Hippocampal formation (tissue), 2 donors: Measurements from ENCODE around the gene BTK.

ENCODE experiments used
- DNase-seq, 2 donors: peaks; one replicate each; lab custom pipeline; 2025; lab: John Stamatoyannopoulos, UW

The BTK gene

DNA sequence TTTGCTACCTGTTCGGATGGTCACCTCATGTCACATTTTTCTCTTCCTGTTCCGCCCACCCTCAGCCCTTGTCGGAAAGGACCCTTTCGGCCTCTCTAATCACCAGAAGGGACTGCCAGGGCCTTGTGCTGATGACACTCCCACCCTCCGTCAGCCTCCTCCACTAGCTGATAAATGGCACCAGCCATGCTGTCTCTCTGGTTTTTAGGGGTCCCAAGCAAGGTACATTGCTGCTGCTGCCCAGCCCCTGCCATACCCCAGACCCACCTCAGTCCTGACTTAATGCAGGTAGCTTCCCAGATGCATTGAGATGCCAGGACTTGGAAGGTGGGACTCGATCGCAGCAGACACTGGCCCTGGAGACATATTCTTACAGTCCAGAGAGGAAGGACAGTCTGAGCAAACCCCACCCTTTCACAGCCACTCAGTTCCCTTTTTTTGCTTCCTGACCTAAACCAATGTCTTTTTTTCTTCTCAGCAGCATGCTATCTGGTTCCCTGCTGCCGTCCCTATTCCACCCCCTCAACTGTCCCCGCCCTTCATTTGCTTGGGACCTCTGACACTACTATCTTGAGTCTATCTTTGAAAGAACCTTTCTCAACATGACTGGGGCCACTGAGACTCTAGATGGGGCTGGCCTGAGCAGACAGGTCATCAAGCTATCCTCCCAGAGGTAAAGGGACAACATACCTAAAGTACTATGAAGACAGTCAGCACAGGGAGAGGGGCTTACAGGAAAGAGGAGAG is at the start of gene BTK:
BTK (minus strand) TSS at position 397 of the 747 bp plus-strand sequence. CDS start 10,907 bp downstream, outside the sequence.
- no peak for DNase-seq

DNA sequence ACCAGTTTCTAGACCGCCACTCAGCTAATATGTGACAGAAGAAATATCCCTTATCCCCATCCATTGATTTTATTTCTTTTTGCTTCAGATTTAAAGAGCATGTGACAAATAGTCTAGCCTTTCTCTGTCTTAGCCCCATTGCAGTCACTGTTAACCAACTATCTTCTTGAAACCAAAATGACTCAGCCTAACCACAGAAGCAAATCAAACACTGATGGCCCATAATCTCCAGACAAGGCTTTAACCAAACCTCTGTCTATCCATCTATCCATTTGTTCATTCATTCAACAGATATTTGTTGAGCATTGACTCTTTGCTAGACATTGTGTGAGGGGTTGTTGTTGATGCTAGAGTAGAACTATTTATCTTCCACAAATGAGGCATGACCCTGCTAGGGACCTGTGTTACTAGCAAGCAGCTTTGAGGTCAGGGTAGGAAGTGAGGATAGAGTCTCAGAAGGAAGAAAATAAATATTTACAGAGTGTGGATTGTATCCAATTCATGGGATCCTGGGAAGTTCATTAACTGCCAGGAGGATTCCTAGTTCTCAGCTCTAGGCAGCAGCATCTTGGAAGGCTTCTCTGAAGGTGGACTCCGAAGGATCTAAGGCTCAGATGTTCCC is 44.6 kb upstream of the BTK start:
- no peak for DNase-seq

DNA sequence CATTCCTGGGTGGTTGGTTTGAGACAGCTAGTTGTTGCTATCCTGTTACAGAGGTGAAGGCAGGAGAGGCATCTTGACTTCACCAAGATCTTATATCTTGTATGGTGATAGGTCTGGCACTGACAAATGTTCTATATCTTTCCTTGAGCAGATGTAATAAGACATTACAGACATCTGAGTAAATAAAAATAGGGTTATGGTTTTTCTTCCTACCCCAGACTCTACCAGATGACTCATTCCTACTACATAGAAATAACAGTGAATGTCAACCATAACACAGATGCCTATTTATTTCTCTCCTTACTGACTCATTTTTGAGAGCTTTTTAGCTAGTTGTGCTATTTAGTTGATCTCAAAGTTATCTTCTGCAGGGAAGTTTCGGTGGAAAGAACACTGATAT is 43.9 kb upstream of the BTK start:
- DNase-seq = no peak

DNA sequence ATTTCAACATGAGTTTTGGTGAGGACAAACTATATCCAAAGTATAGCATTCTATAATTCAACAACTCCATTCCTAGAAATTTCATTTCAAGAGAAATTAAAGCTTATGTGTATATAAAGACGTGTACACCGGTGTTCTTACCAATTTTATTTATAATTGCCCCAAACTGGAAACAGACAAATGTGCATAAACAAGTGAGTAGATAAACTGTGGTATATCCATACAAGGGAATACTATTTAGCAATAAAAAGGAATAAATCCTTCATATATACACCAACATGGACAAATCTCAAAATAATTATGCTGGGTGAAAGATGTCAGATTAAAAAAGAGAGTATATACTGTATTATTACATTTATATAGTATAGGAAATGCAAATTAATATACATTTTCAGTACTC is 42.0 kb upstream of the BTK start:
- no peak for DNase-seq

DNA sequence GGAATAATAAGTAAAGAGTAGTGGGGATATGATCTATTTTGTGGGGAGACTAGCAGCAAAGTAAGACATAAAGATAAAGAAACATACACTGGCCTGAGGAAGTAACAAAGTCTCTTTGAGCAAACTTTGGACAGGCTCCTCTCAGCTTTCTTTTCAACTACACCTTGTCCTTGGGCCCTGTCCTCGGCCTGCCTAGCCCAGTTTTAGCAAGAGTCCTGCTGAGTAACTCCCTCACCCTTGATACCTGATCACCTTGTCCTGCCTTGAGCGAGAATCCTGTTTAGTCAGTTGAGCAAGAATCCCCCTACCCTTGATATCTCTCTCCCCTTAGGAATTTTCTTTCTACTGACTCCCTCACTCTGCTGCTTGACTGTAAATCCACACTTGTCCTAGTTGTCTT is 33.5 kb upstream of the BTK start:
- DNase-seq = no peak

DNA sequence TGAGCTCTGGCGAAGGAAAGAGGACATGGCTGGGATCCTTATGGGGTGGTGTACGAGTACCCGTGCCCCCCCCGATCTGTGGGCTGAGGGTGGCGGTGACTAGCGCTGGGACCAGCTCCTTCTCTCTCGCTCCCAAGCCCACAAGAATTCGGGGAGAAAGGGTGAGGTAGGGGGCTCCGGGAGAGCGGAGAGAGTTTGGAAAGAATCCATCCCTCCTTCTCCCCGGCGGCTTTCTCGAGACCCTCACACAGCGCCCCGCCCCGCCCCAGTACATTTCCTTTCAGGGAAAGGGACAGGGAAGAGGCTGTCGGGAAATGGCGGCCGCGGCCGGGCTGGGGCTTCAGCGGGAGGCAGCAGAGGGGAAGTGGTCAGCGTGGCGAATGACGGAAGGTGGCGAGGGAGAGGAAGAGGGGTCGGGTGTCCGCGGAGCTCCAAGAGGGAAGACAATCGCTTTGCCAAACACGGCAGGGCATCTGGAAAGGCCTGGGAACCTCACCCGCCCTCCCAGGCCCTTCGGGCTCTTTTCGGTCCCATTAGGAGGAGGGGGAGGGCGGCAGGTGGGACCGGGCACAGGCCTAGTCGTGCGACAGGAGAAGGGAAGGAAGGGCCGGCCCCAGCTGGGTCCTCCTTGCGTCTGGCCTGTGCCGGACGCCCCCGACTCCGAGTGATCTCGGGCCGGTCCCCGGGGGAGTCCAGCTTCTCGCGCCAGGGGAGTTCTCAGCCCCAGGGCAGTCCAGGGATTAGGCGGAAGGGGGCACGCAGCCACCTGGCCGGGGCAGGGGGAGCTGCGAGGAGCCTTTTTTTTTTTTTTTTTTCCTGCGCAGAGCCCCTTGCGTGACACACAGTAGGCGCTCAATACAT is 32.2 kb upstream of the BTK start:
- DNase-seq = peak; percentile 11 to 60

DNA sequence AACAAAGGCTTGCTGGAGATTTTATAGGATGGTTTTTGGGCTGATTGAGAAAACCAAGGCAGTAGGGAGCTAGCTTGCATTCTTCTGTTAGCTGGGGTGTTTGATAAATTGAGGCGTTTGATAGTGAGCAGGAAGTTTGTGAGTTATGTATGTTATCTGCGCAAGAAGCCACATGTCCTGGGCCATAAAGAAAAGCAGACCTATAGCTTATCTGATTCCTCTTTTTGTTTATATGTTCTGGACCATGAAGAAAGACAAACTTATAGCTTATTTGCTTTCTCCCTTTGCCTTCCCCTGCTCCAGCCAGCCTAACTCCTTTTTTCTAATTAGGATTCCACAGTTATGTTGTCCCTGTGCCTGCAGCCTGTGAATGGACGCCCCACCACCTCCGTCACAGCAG is 31.2 kb upstream of the BTK start:
- DNase-seq = no peak

DNA sequence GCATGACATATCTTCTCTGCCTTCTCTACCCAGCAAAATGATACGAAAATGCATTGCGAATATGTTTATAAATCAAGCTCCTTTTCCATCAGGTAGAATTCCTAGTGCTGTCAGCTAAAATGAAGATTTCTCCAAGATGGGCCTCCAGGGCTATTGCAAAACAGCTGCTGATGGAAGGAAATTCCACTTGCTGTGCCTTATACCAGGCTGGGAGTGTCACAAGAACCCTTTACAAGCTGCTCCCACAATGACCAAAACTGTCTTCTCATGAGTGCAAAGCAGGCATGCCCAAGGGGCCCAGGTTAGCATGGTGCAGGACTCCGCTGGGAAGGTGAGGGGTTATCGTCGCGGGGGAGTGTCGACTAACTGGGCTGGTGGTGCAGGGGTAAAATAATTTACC is 30.7 kb upstream of the BTK start:
- DNase-seq = no peak

DNA sequence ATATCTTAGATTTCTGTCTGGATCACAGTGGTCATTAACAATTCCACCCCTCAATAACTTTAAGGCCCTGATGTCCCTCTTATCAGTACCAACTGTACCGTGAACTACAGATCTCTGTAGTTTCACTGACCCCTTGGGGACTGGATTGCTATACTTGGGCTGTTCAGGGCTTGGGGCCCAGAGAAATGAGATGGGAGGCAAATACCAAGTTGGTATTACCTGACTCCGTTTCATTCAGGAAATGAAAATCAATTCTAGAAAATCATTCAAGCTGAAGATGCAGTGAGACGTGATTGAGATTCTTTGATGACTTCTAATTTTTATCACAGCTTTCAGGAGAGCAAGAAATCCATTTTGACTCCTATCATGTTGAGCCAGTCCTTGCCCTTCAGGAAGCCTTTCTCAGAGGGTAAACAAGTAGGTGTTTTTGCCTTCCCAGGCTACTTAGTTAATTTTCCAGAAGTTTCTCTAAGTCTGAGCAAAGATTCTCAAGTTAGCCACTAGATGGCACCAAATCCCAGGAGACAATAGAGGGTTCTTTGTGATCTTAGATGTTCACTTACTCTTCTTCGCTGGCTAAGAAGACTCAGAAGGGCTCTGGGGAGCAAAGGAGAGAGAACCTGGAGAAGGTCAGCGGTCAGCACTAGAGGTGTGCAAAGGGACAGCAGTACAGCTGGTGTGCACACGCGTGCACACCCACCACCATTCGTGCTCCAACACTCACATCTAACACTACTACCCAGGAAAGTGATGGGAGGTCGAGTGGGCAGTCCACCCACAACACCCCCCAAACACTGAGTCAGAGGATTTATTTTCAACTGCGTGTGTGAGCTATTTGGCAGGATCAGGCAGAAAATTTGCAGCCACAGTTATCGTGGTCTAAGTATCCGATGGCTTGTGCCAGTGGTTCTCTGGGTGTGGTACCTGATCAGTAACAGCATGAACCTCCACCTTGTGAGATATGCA is 29.5 kb upstream of the BTK start:
- peak; percentile 8 to 76 for DNase-seq

DNA sequence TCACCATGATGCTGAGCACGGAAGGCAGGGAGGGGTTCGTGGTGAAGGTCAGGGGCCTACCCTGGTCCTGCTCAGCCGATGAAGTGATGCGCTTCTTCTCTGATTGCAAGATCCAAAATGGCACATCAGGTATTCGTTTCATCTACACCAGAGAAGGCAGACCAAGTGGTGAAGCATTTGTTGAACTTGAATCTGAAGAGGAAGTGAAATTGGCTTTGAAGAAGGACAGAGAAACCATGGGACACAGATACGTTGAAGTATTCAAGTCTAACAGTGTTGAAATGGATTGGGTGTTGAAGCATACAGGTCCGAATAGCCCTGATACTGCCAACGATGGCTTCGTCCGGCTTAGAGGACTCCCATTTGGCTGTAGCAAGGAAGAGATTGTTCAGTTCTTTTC is 26.0 kb upstream of the BTK start:
- no peak for DNase-seq

DNA sequence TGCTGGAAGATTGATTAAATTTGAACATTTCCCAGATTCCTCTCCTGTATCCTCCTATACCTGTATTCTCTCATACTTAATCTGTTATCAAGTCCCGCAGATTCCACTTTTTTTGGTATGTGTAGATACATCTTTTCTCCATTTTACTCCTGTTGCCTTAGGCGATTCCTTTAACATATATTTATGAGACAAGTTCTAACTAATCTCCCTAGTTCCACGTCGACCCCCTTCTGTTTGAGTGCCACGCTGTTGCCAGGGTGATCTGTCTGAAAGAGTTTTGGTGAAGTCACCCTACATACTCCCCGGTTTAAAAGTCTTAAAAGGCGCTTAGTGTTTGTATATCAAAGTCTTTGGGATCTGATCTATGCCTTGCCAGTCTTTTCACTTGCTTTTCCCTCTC is 24.5 kb upstream of the BTK start:
- DNase-seq = no peak

DNA sequence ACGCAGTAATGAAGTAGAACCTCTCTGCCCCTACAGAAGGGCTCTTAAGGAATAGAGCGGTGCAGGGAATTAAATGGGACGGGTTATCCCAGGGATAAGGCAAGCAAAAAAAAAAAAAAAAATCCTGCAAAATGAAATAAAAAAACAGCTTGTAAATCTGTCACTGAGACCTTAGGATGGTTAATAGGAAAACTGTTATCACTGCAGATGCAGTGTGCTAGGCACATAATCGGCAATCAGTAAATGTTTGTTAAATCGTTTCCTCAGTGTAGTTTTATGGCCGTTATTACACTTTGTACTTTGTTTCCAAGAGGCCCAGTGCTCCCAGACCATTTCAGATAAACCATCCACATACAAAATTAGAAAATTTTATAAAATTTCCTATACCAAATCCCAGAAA is 23.1 kb upstream of the BTK start:
- DNase-seq = no peak

DNA sequence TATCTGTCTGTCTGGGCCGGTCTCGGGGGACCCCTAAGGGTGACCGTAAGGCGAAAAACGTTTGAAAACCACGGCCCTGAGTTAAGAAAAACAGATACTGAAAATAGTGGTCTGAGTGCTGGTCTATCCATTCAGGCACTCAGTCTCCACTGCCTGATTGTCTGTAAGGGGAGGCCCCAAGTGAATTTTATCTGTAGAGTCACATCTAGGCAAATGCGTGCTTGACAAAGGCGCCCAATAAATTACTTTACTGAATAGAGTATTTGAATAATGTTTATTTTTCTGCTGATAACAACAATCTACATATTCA is 22.5 kb upstream of the BTK start:
- DNase-seq = no peak

DNA sequence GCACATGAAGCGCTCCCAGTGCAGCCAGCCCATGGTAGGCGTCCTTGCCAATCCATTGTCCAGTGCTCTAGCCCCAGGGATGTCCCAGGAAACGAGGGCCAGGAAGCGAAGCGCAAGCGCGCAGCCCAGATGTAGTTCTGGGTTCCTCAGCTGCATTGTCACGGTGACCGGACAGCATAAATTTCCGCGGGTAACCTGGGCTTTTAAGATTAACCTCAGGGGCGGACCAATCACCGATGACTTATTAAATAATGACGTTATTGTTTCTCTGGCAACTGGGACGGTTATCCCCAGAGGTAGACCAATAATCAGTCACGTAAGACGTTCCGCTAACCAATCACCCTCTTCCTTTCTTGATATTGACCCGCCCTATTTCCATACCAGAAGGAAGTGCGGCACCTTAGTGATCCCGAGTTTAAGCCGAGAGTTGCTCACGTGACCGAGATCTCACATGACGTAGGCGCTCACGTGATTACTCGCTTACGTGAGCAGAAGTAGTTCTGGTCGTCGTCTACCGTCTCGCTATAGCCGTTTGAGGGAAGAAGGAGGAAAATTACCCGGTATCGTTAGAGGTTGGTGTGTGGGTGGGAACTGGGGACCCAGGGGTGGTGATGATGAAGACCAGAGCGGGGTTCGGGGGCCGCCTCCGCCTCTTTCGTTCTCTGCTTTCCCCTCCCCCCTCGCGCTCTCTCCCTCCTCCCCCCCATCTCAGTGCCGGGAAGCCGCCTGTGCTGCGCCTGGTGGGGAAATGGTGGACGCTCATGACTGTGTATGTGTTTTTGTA is 21.9 kb upstream of the BTK start, which contains the start of the genes GLA and HNRNPH2:
GLA (minus strand) TSS at position 178 of the 784 bp plus-strand sequence; CDS start at position 156, 22 bp downstream.
HNRNPH2 (plus strand) TSS at position 475 of the 784 bp plus-strand sequence. CDS start 3,767 bp downstream, outside the sequence.
- DNase-seq = peak; percentile 78 to 89

DNA sequence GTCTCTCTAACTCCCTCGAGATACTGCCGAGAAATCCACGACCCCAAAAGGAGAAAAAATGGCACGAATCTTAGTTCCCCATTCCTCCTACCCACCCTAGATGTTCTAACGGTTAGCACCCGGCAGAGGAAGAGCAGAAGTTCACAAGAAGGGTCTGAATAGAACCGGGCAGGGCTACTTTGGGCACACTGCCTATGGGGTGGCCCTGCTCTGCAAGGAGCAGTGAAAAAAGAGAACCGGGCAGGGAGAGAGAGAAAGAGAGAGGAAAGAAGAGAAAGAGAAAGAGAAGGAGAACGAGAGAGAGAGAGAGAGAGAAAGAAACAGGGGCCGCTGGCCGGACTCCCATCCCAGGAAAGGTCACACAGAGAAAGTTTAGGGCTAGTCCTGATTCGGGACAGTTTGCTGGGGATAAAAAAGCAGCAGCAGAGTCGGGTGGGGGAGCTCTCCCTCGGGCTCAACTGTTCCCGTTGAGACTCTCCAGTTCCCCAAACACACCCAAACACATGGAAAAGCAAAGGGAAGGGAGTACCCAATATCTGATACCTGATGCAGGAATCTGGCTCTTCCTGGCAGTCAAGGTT is 21.3 kb upstream of the BTK start:
- DNase-seq = no peak

DNA sequence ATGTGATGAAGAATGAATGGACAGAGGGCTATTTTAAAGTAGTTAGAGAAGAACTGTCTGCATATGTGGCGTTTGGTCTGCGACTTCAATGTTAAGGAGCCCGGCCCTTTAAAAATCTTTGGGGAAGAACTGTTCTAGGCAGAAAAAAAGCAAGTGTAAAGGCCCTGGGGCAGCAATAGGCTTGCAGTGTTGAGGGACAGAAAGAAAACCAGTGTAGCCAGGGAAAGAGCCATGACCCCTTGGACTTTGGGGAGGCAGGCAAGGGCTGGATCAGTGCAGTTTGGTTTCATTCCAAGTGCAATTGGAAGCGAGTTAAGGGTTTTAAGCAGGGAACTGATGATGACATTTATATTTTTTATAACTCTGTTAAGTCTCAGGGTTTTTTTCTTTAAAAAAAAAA is 13.8 kb upstream of the BTK start:
- DNase-seq = no peak

DNA sequence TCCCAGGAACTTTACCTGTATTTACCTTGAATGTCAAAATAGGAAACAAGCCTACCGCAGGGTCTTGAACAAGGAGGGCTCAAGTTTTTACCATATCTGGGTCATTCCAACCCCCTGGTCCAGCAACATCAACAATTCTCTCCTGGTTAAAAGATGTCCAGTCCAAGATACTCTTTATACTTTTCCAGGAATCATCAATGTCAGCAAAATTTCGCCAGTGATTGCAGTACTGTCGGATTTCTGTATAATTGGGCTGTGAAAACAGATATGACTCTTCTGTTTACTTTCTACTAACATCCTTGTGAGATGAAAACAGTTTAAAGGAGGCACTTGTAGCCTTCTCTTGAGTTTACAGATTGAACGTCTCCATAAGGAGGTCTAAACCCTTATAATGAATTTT is 12.7 kb upstream of the BTK start:
- DNase-seq = no peak

DNA sequence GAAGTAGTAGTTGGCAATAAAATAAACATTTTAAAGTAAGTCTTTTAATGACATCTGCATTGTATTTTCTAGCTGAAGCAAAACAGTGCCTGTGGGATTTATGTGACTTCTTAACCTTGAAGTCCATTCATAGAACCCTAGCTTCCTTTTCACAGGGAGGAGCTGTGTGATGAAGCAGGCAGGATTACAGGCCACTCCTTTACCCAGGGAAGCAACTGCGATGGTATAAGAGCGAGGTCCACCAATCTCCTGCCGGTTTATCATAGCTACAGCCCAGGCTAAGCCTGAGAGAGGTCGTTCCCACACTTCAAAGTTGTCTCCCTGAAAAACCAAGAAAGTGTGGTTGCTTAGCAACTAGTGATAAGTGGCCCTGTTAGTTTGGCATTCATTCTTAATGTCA is 11.8 kb upstream of the BTK start:
- no peak for DNase-seq

DNA sequence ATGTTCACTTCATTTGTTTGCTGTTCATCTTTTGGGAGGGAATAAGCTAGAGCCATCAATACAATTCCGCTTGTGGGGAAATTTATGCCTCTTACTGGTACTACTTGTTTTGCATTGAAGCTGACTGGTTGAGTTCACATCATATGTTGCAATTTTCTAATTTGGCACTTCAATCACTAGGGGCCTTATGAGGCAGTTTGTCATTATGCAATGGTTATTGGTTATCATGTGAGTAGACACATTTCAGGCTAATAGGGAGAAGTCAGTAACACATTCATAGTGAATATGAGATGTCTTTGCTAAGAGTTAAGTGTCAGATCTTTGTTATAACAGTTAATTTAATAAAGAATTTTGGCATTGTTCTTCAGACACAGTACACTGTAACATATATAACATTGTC is 9.8 kb upstream of the BTK start:
- no peak for DNase-seq

DNA sequence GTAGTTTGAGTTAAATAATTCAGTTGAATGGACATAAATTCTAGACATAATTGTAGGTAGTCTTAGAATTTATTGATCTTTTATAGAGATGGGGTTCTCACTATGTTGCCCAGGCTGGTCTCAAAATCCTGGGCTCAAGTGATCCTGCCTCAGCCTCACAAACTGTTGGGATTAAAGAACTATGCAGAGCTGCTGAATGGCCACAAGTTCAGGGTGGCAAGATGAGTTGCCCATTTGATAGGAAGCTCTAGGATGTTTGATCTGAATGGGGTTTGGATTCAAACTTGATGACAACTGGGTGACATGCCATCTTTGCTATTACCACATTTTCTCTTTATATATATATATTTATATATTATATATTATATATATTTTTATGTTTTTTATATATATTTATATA is 8.4 kb upstream of the BTK start:
- DNase-seq = no peak
